GM18868 (cell line): ENCODE measurements around the gene HMGCL.
"Not testable (repeated sequence)": the region's sequence is repeated elsewhere in the genome, so short reads cannot be mapped to it uniquely, and the experiment has no call there.

Source experiments
- ATAC-seq: cut with Tn5 transposase; IDR thresholded peaks from one replicate; pipeline ENCODE4 v1.9.1; 2021; ENCODE audit warnings: mild to moderate bottlenecking, moderate library complexity; ENCODE audit not compliant: unreplicated experiment

HMGCL gene

GRCh38 chr1:23827717-23828116, 2.5 kb upstream of the HMGCL start:
- no peak for ATAC-seq

GRCh38 chr1:23826590-23826989, 1.4 kb upstream of the HMGCL start:
- not testable (repeated sequence) for ATAC-seq

- ATAC-seq, result no peak
Measured at GRCh38 chr1:23825762-23826522, 713 bp upstream of the HMGCL start.

GRCh38 chr1:23824711-23825075, 536 bp downstream of the HMGCL start:
- ATAC-seq, result no peak

- no peak for ATAC-seq
Measured at GRCh38 chr1:23823767-23824166, 1.5 kb downstream of the HMGCL start.

GRCh38 chr1:23817633-23818032, 7.6 kb downstream of the HMGCL start:
- no peak for ATAC-seq

GRCh38 chr1:23816906-23817305, 8.3 kb downstream of the HMGCL start:
- no peak for ATAC-seq

GRCh38 chr1:23816361-23816760, 8.9 kb downstream of the HMGCL start:
- no peak for ATAC-seq

GRCh38 chr1:23814016-23814415, 11.2 kb downstream of the HMGCL start:
- no peak for ATAC-seq

- peak; percentile 55 for ATAC-seq
Measured at GRCh38 chr1:23810818-23811540, 14.2 kb downstream of the HMGCL start.

- ATAC-seq, result no peak
Measured at GRCh38 chr1:23809751-23810171, 15.5 kb downstream of the HMGCL start.

- ATAC-seq, result no peak
Measured at GRCh38 chr1:23807453-23807852, 17.8 kb downstream of the HMGCL start.

- no peak for ATAC-seq
Measured at GRCh38 chr1:23806280-23806679, 18.9 kb downstream of the HMGCL start.

- no peak for ATAC-seq
Measured at GRCh38 chr1:23805025-23805424, 20.2 kb downstream of the HMGCL start.

- no peak for ATAC-seq
Measured at GRCh38 chr1:23804183-23804835, 20.9 kb downstream of the HMGCL start.

- no peak for ATAC-seq
Measured at GRCh38 chr1:23803674-23804073, 21.6 kb downstream of the HMGCL start.

GRCh38 chr1:23802809-23803342, 22.4 kb downstream of the HMGCL start:
- ATAC-seq, result not testable (repeated sequence)

- no peak for ATAC-seq
Measured at GRCh38 chr1:23801876-23802275, 23.4 kb downstream of the HMGCL start.

- ATAC-seq, result no peak
Measured at GRCh38 chr1:23801338-23801748, 23.9 kb downstream of the HMGCL start.

GRCh38 chr1:23800400-23801337, 24.6 kb downstream of the HMGCL start, which contains the start of gene GALE:
GALE (minus strand) TSS chr1:23800754; CDS start chr1:23799007, 1,747 bp downstream.
- ATAC-seq, result peak; percentile 79
